GM12872 (cell line): ENCODE results near the gene LIG3.

Experiments
- CTCF ChIP-seq: IDR thresholded peaks from 3 replicates; pipeline ENCODE4 v1.5.1; 2011; ENCODE audit warnings: low read depth, mild to moderate bottlenecking, low read length, moderate library complexity; ENCODE audit not compliant: insufficient read depth

Gene LIG3

DNA sequence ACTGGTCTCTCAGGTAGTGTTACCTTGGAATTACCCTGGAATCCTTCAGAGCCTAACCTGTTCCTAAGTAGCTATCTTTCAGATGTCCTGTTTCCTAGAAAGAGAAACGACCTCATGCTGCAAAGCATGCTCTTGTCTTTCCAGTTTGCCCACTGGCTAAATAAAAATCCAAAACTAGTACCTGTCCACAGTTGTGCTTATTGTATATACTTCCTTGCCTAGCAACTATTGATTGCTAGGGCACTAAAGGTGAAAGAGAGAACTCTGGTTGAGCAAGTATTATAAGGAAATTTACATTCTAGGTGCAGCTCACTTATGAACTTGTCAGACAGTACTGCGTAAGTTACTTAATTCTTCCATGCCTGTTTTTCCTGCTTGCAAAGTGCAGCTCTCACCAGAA lies 38.5 kb downstream of the LIG3 start:
- TF ChIP-seq CTCF, result no peak

DNA sequence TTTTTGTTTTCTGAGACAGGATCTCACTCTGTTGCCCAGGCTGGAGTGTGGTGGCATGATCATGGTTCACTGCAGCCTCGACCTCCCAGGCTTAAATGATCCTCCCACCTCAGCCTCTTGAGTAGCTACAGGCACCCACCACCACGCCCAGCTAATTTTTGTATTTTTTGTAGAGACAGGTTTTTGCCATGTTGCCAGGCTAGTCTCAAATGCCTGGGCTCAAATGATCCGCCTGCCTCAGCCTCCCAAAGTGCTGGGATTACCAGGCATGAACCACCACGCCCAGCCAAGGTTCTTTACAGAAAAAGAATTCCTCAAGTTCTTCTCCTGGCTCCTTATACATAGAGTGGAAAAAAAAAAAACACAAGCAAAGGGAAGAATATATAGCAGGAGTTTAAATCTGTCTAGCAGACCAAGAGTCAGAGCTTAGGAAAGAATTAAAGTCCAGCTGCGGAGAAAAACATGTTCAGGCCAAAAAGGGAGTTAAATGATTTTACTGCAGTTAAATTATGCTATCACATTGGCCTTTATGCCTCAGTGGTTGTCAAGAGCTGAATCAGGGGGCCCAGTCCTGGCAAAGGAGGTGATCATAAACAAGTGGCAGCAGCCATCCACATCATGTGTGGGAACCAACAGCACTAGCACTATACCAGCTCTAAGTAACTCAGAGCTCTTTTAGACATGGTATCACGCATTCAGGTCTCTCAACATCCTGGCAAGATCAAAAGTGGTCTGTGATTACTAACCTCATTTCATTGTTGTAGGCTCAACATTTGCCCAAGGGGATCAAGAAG lies 39.3 kb downstream of the LIG3 start:
- no peak for TF ChIP-seq CTCF

GRCh38 chr17:35021520-35022380 lies 41.4 kb downstream of the LIG3 start:
- no peak for TF ChIP-seq CTCF

- no peak for TF ChIP-seq CTCF
Measured at GRCh38 chr17:35022536-35023063, 42.3 kb downstream of the LIG3 start.

GRCh38 chr17:35023538-35023937 lies 43.2 kb downstream of the LIG3 start:
- TF ChIP-seq CTCF, result no peak

- no peak for TF ChIP-seq CTCF
Measured at GRCh38 chr17:35025541-35025940, 45.2 kb downstream of the LIG3 start.

GRCh38 chr17:35028531-35029262 lies 48.4 kb downstream of the LIG3 start:
- no peak for TF ChIP-seq CTCF
